Activated CD8-positive, alpha-beta memory T cell treated with anti-CD3 and anti-CD28 coated beads, Interleukin-2, amount 50 U/mL, for 24 hours (primary cell): ENCODE data around the gene PHKG2.

Source experiments
- DNase-seq: peaks from one replicate; pipeline ENCODE4 v3.0.0-alpha.2; 2020; ENCODE audit errors: extremely low read depth

PHKG2 gene

GRCh38 chr16:30728321-30728720 lies 19.9 kb upstream of the PHKG2 start:
- DNase-seq: no peak

GRCh38 chr16:30728899-30729672 lies 19.1 kb upstream of the PHKG2 start:
- DNase-seq: no peak

- DNase-seq: no peak
These were observed 16.8 kb upstream of the PHKG2 start for GRCh38 chr16:30731411-30731810.

GRCh38 chr16:30736995-30737793 lies 11.0 kb upstream of the PHKG2 start:
- no peak for DNase-seq

- DNase-seq: no peak
These were observed 10.2 kb upstream of the PHKG2 start for GRCh38 chr16:30737794-30738648.

GRCh38 chr16:30738984-30739951 lies 9.0 kb upstream of the PHKG2 start:
- DNase-seq: no peak

GRCh38 chr16:30740364-30741251 lies 7.6 kb upstream of the PHKG2 start:
- DNase-seq: no peak

GRCh38 chr16:30741461-30741914 lies 6.7 kb upstream of the PHKG2 start:
- DNase-seq: no peak

- no peak for DNase-seq
These were observed 4.5 kb upstream of the PHKG2 start for GRCh38 chr16:30743716-30744115.

GRCh38 chr16:30744183-30744582 lies 4.0 kb upstream of the PHKG2 start:
- DNase-seq: no peak

GRCh38 chr16:30745082-30745481 lies 3.1 kb upstream of the PHKG2 start:
- no peak for DNase-seq

GRCh38 chr16:30746638-30747175 lies 1.5 kb upstream of the PHKG2 start:
- DNase-seq: no peak

GRCh38 chr16:30747331-30747730 lies 894 bp upstream of the PHKG2 start:
- no peak for DNase-seq

- DNase-seq: no peak
These were observed 615 bp downstream of the PHKG2 start for GRCh38 chr16:30748634-30749445.

GRCh38 chr16:30750201-30750600 lies 2.0 kb downstream of the PHKG2 start:
- no peak for DNase-seq

GRCh38 chr16:30750876-30751465 lies 2.7 kb downstream of the PHKG2 start:
- DNase-seq: no peak

GRCh38 chr16:30753596-30753995 lies 5.4 kb downstream of the PHKG2 start:
- DNase-seq: no peak
